OCI-M1 (cell line): ENCODE results near the gene ASB13.

Experiments used
- DNase-seq: peaks from one replicate; lab custom pipeline; 2025; lab: John Stamatoyannopoulos, UW

Gene ASB13

DNA sequence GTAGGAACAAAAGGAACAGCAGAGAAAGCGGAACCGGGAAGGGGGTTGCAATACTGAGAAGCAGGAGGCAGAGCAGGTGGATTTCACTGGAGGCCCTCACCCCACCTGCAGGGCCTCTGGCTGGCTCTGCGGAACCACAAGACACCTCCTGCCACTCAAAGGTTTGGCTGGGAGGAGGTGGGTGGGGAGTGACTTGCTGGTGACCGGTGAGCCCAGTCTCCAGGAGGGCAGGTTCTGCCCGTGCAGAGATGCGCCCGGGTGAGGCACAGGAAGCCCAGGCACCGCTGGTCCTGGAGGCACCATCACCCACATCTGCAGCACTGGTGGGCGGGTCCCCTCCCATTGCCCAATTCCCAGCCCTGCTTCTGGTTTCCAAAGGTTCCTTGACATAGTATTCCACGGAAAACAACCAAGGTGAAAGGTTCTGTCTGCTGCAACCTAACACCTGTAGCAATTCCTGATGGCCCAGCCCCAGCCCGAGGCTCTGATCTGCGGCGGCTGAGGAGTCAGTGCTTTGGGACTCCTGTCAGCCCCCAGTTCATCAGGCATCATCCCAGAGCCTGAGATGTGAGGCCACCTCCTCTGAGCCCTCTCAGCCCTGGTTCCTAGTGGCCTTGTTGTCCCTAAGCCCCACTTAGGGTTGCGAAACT, 77.3 kb downstream of the ASB13 start:
- no peak for DNase-seq
